ENCODE data around the gene SURF2. TPM values are rescaled to one million over a fixed set of nuclear protein-coding genes. Genes with fewer than 3 reads are reported as not detected.
"Not testable (repeated sequence)": the region's sequence is repeated elsewhere in the genome, so short reads cannot be mapped to it uniquely, and the experiment has no call there.

Gene SURF2
- polyA plus RNA-seq, 3 donors, result 17.5 to 24.7 (median 17.6) TPM

- H3K4me2 ChIP-seq (replicated peaks; ENCODE audit: extremely low read depth, low read length, poor library complexity, severe bottlenecking), result no peak overlapping the region
- Mint-ChIP-seq H3K4me3 (no peak overlapping the region), H3K27ac (no peak overlapping the region), H3K36me3 (peaks cover 45 to 70% of the 10 kb centered on the region in 2 donors), H3K4me1 (peaks cover 33% of the 10 kb centered on the region), H3K27me3 (ENCODE audit: low read depth in 3 of 3) (no peaks in the 10 kb centered on the region), H3K9me3 (no peaks in the 10 kb centered on the region)
- H3K9ac ChIP-seq (ENCODE audit: insufficient read depth, low read length, poor library complexity, severe bottlenecking), result no peak overlapping the region
- intact Hi-C loops (cut with micrococcal nuclease), result loop anchor here in 1 of 2 donors (10.0 kb wide), 2 partner anchors 149 to 389 kb away; partner anchors contain the start of gene TSC1
- no peaks in the 10 kb centered on the region for H3K9me3 ChIP-seq (replicated peaks in 1 of 2; ENCODE audit: control insufficient read depth in 1 of 2, insufficient read depth in 1 of 2, low read length in 2 of 2)
- no peak overlapping the region for H3K27ac ChIP-seq (ENCODE audit: low read depth in 1 of 2, low read length in 2 of 2)
- peaks cover 37 to 51% of the 10 kb centered on the region in 2 donors for H3K36me3 ChIP-seq (replicated peaks in 1 of 2; ENCODE audit: control insufficient read depth in 1 of 2, insufficient read depth in 2 of 2, low read length in 2 of 2)
- peaks cover 25% of the 10 kb centered on the region for H3K79me2 ChIP-seq (ENCODE audit: insufficient read depth, low read length)
- no peaks in the 10 kb centered on the region for H3K27me3 ChIP-seq (ENCODE audit: control insufficient read depth in 2 of 2, insufficient read depth in 2 of 2, low read length in 2 of 2)
- TF ChIP-seq CTCF (IDR thresholded peaks at IDR 0.05), result no peak
- H3K4me3 ChIP-seq (replicated peaks in 1 of 3; ENCODE audit: low read depth in 2 of 3, low read length in 3 of 3), result no peak overlapping the region
- no peak overlapping the region for H2AFZ ChIP-seq (ENCODE audit: insufficient read depth, low read depth, low read length, poor library complexity, severe bottlenecking)
- peaks cover 42% of the 10 kb centered on the region for H4K20me1 ChIP-seq (ENCODE audit: insufficient read depth, low read length)
- no peak for DNase-seq
- 98% methylated on average over 9 of the region's 10 CpGs for WGBS (ENCODE audit: insufficient coverage)
- peaks cover 20 to 38% of the 10 kb centered on the region in 2 donors for H3K4me1 ChIP-seq (ENCODE audit: control insufficient read depth in 1 of 2, insufficient read depth in 2 of 2, low read length in 2 of 2)
Measured at GRCh38 chr9:133333566-133333965, 22.8 kb upstream of the SURF2 start.

- WGBS (ENCODE audit: insufficient coverage), result 93% methylated on average over 5 of the region's 6 CpGs
- no peak overlapping the region for H3K9ac ChIP-seq (ENCODE audit: insufficient read depth, low read length, poor library complexity, severe bottlenecking)
Measured at GRCh38 chr9:133334161-133334560, 22.2 kb upstream of the SURF2 start.

GRCh38 chr9:133334888-133335287 lies 21.5 kb upstream of the SURF2 start:
- not testable (repeated sequence) for H3K9me3 ChIP-seq (replicated peaks in 1 of 2; ENCODE audit: control insufficient read depth in 1 of 2, insufficient read depth in 1 of 2, low read length in 2 of 2); DNase-seq; H3K27me3 Mint-ChIP-seq (ENCODE audit: low read depth in 3 of 3); H3K9me3 Mint-ChIP-seq; H3K27me3 ChIP-seq (ENCODE audit: control insufficient read depth in 2 of 2, insufficient read depth in 2 of 2, low read length in 2 of 2); H2AFZ ChIP-seq (ENCODE audit: insufficient read depth, low read depth, low read length, poor library complexity, severe bottlenecking); H3K27ac ChIP-seq (ENCODE audit: low read depth in 1 of 2, low read length in 2 of 2)
- H3K9ac ChIP-seq (ENCODE audit: insufficient read depth, low read length, poor library complexity, severe bottlenecking), result peak overlapping the region; percentile 73
- peaks cover 37% of the 10 kb centered on the region for H4K20me1 ChIP-seq (ENCODE audit: insufficient read depth, low read length)
- H3K4me3 Mint-ChIP-seq, result peak overlapping the region; percentile 95 to 98
- peaks cover 56 to 79% of the 10 kb centered on the region in 2 donors for H3K36me3 Mint-ChIP-seq
- H3K4me1 ChIP-seq (ENCODE audit: control insufficient read depth in 1 of 2, insufficient read depth in 2 of 2, low read length in 2 of 2), result peaks cover 33 to 51% of the 10 kb centered on the region in 2 donors
- peak overlapping the region; percentile 93 for H3K4me2 ChIP-seq (replicated peaks; ENCODE audit: extremely low read depth, low read length, poor library complexity, severe bottlenecking)
- H3K79me2 ChIP-seq (ENCODE audit: insufficient read depth, low read length), result peaks cover 25% of the 10 kb centered on the region
- peak overlapping the region in 1 of 3 experiments; percentile 92 for H3K4me3 ChIP-seq (replicated peaks in 1 of 3; ENCODE audit: low read depth in 2 of 3, low read length in 3 of 3)
- peak overlapping the region in 3 of 7 donors; percentile 33 to 95 (median 57) for H3K27ac Mint-ChIP-seq
- intact Hi-C loops (cut with micrococcal nuclease), result loop anchor here (5.0 to 10.0 kb wide), 4 partner anchors 82 to 692 kb away; partner anchors contain the start of genes BRD3OS (in 1 of the 2), REXO4 (in 1 of the 2) and TSC1 (in 1 of the 2)
- no CpG with 5 or more reads among the region's 11 CpGs for WGBS (ENCODE audit: insufficient coverage)
- H3K4me1 Mint-ChIP-seq, result peaks cover 46% of the 10 kb centered on the region
- H3K36me3 ChIP-seq (replicated peaks in 1 of 2; ENCODE audit: control insufficient read depth in 1 of 2, insufficient read depth in 2 of 2, low read length in 2 of 2), result peaks cover 37 to 49% of the 10 kb centered on the region in 2 donors

More at GRCh38 chr9:133334161-133334560, 22.2 kb upstream of the SURF2 start:
- H3K27me3 Mint-ChIP-seq (ENCODE audit: low read depth in 3 of 3), result no peaks in the 10 kb centered on the region
- Histone ChIP-seq H3K27me3 (ENCODE audit: control insufficient read depth in 2 of 2, insufficient read depth in 2 of 2, low read length in 2 of 2) (no peaks in the 10 kb centered on the region), H3K4me1 (ENCODE audit: control insufficient read depth in 1 of 2, insufficient read depth in 2 of 2, low read length in 2 of 2) (peaks cover 26 to 44% of the 10 kb centered on the region in 2 donors), H3K36me3 (replicated peaks in 1 of 2; ENCODE audit: control insufficient read depth in 1 of 2, insufficient read depth in 2 of 2, low read length in 2 of 2) (peaks cover 37 to 51% of the 10 kb centered on the region in 2 donors), H3K4me3 (replicated peaks in 1 of 3; ENCODE audit: low read depth in 2 of 3, low read length in 3 of 3) (no peak overlapping the region), H3K27ac (ENCODE audit: low read depth in 1 of 2, low read length in 2 of 2) (no peak overlapping the region), H3K4me2 (replicated peaks; ENCODE audit: extremely low read depth, low read length, poor library complexity, severe bottlenecking) (no peak overlapping the region), H4K20me1 (ENCODE audit: insufficient read depth, low read length) (peaks cover 40% of the 10 kb centered on the region), H3K79me2 (ENCODE audit: insufficient read depth, low read length) (peaks cover 25% of the 10 kb centered on the region), H2AFZ (ENCODE audit: insufficient read depth, low read depth, low read length, poor library complexity, severe bottlenecking) (no peak overlapping the region), H3K9me3 (replicated peaks in 1 of 2; ENCODE audit: control insufficient read depth in 1 of 2, insufficient read depth in 1 of 2, low read length in 2 of 2) (no peaks in the 10 kb centered on the region)
- H3K4me1 Mint-ChIP-seq, result peaks cover 39% of the 10 kb centered on the region
- peak overlapping the region in 2 of 7 donors; percentile 57 to 88 for H3K27ac Mint-ChIP-seq
- no peak for TF ChIP-seq CTCF (IDR thresholded peaks at IDR 0.05)
- H3K36me3 Mint-ChIP-seq, result peaks cover 51 to 72% of the 10 kb centered on the region in 2 donors
- H3K9me3 Mint-ChIP-seq, result no peaks in the 10 kb centered on the region
- intact Hi-C loops (cut with micrococcal nuclease), result loop anchor here in 1 of 2 donors (10.0 kb wide), 2 partner anchors 149 to 389 kb away; partner anchors contain the start of gene TSC1
- DNase-seq, result no peak
- H3K4me3 Mint-ChIP-seq, result no peak overlapping the region
